ENCODE data around the gene CCDC73. TPM values are rescaled to one million over a fixed set of nuclear protein-coding genes. Genes with fewer than 3 reads are reported as not detected.

CCDC73 gene
- total RNA-seq (2021), result not detected in 2 replicates
- percentile 16 among the genes with signal in this experiment for Bru-seq, nascent RNA
- percentile 21 among the genes with signal in this experiment for BruChase-seq, experiment 1, labeled RNA remaining after a 2-hour chase
- BruChase-seq, experiment 2, labeled RNA remaining after a 6-hour chase, result percentile 11 among the genes with signal in this experiment
- long read RNA-seq, result 0 reads

- POLR2A ChIA-PET (ENCODE audit: unreplicated experiment), result no interaction called here
- CTCF ChIA-PET, result no interaction called here
- H3K9me3 ChIP-seq (ENCODE audit: insufficient read depth, low read depth), result no peaks in the 10 kb centered on the region
- H3K27ac ChIP-seq, result no peak within 1 kb of the TSS
- no peaks in the 10 kb centered on the region for H3K4me1 ChIP-seq (replicated peaks; ENCODE audit: insufficient read depth)
- DNase-seq, result no peak
- no peaks in the 10 kb centered on the region for H3K79me2 ChIP-seq (ENCODE audit: low read depth)
- H3K9me2 ChIP-seq (ENCODE audit: insufficient read depth), result no peaks in the 10 kb centered on the region
- TF ChIP-seq, protein P1, sequence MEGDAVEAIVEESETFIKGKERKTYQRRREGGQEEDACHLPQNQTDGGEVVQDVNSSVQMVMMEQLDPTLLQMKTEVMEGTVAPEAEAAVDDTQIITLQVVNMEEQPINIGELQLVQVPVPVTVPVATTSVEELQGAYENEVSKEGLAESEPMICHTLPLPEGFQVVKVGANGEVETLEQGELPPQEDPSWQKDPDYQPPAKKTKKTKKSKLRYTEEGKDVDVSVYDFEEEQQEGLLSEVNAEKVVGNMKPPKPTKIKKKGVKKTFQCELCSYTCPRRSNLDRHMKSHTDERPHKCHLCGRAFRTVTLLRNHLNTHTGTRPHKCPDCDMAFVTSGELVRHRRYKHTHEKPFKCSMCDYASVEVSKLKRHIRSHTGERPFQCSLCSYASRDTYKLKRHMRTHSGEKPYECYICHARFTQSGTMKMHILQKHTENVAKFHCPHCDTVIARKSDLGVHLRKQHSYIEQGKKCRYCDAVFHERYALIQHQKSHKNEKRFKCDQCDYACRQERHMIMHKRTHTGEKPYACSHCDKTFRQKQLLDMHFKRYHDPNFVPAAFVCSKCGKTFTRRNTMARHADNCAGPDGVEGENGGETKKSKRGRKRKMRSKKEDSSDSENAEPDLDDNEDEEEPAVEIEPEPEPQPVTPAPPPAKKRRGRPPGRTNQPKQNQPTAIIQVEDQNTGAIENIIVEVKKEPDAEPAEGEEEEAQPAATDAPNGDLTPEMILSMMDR (conservative IDR thresholded peaks at IDR 0.05), result no peak
- no peak for TF ChIP-seq EZH2 (IDR thresholded peaks at IDR 0.05; ENCODE audit: low read depth)
- H3K27me3 ChIP-seq (ENCODE audit: insufficient read depth, low read depth), result no peaks in the 10 kb centered on the region
- H3K4me3 ChIP-seq, result no peak within 1 kb of the TSS
- H3F3A ChIP-seq (ENCODE audit: insufficient read depth, low read depth), result no peaks in the 10 kb centered on the region
- no peak within 1 kb of the TSS for H3K4me2 ChIP-seq
- H2AFZ ChIP-seq, result no peak within 1 kb of the TSS
- no peaks in the 10 kb centered on the region for H3K36me3 ChIP-seq (ENCODE audit: low read depth)
- intact Hi-C loops (cut with micrococcal nuclease; ENCODE audit: unreplicated experiment), result loop anchor here (5.0 to 10.0 kb wide), 2 partner anchors 210 to 407 kb away; partner anchors contain the start of gene EIF3M
- no peaks in the 10 kb centered on the region for H4K20me1 ChIP-seq (ENCODE audit: insufficient read depth)
- BruUV-seq (replicated peaks), result no TSS peak
Observed at GRCh38 chr11:32794439-32794838, at the start of gene CCDC73. CCDC73 (minus strand) TSS chr11:32794662; CDS start chr11:32760243, 34,419 bp downstream.

- ChIA-PET POLR2A (ENCODE audit: unreplicated experiment) (no interaction called here), CTCF (no interaction called here)
- Histone ChIP-seq H3K4me3 (no peak overlapping the region), H2AFZ (no peak overlapping the region), H3K4me2 (no peak overlapping the region), H3K9me3 (ENCODE audit: insufficient read depth, low read depth) (0 out of 2 replicates have a peak, but pooled peaks cover 3% of the 10 kb centered on the region), H3F3A (ENCODE audit: insufficient read depth, low read depth) (peaks cover 20% of the 10 kb centered on the region), H3K27me3 (ENCODE audit: insufficient read depth, low read depth) (no peaks in the 10 kb centered on the region), H3K27ac (no peak overlapping the region), H3K4me1 (replicated peaks; ENCODE audit: insufficient read depth) (peaks cover 22% of the 10 kb centered on the region), H4K20me1 (ENCODE audit: insufficient read depth) (no peaks in the 10 kb centered on the region), H3K9me2 (ENCODE audit: insufficient read depth) (no peaks in the 10 kb centered on the region), H3K79me2 (ENCODE audit: low read depth) (no peaks in the 10 kb centered on the region), H3K36me3 (ENCODE audit: low read depth) (0 out of 2 replicates have a peak, but pooled peaks cover 11% of the 10 kb centered on the region)
- intact Hi-C loops (cut with micrococcal nuclease; ENCODE audit: unreplicated experiment), result no loop called here
- BruUV-seq (replicated peaks), result no TSS peak
- TF ChIP-seq, protein P1 (conservative IDR thresholded peaks at IDR 0.05), result no peak
- no peak for TF ChIP-seq EZH2 (IDR thresholded peaks at IDR 0.05; ENCODE audit: low read depth)
- DNase-seq, result no peak
Observed at GRCh38 chr11:32843544-32843943, 49.1 kb upstream of the CCDC73 start.

- TF ChIP-seq, protein P1 (conservative IDR thresholded peaks at IDR 0.05), result no peak
- TF ChIP-seq EZH2 (IDR thresholded peaks at IDR 0.05; ENCODE audit: low read depth), result no peak
- no peaks in the 10 kb centered on the region for H4K20me1 ChIP-seq (ENCODE audit: insufficient read depth)
- no peak overlapping the region for H2AFZ ChIP-seq
- peaks cover 33% of the 10 kb centered on the region for H3K4me1 ChIP-seq (replicated peaks; ENCODE audit: insufficient read depth)
- no peak for DNase-seq
- ChIA-PET POLR2A (ENCODE audit: unreplicated experiment) (no interaction called here), CTCF (interaction anchor here (0.7 kb wide), 3 partner anchors 243 to 397 kb away, joined by 3 to 5 read pairs (median 5); no protein-coding TSS in a partner anchor)
- no peaks in the 10 kb centered on the region for H3K79me2 ChIP-seq (ENCODE audit: low read depth)
- H3K27me3 ChIP-seq (ENCODE audit: insufficient read depth, low read depth), result no peaks in the 10 kb centered on the region
- H3K4me2 ChIP-seq, result no peak overlapping the region
- no TSS peak for BruUV-seq (replicated peaks)
- H3K4me3 ChIP-seq, result no peak overlapping the region
- no peak overlapping the region for H3K27ac ChIP-seq
- H3K9me2 ChIP-seq (ENCODE audit: insufficient read depth), result no peaks in the 10 kb centered on the region
- H3F3A ChIP-seq (ENCODE audit: insufficient read depth, low read depth), result peaks cover 31% of the 10 kb centered on the region
- 0 out of 2 replicates have a peak, but pooled peaks cover 3% of the 10 kb centered on the region for H3K9me3 ChIP-seq (ENCODE audit: insufficient read depth, low read depth)
- 0 out of 2 replicates have a peak, but pooled peaks cover 11% of the 10 kb centered on the region for H3K36me3 ChIP-seq (ENCODE audit: low read depth)
- intact Hi-C loops (cut with micrococcal nuclease; ENCODE audit: unreplicated experiment), result no loop called here
Observed at GRCh38 chr11:32840587-32840986, 46.1 kb upstream of the CCDC73 start.
